Keratinocyte (primary cell): ENCODE data around the gene RPL29.

Source experiments
- EZH2 ChIP-seq: IDR thresholded peaks from one replicate; pipeline ENCODE4 v1.6.1; 2012; ENCODE audit warnings: inconsistent platforms, mild to moderate bottlenecking, low read length, moderate library complexity
- TF ChIP-seq, protein P1 (sequence below), 3 experiments: IDR thresholded peaks in 1 of 3; conservative IDR thresholded peaks in 1 of 3; optimal IDR thresholded peaks in 1 of 3; 2 replicates in 2 of 3; 3 replicates in 1 of 3; pipeline versions ENCODE3 to v1.5.1; 2011; ENCODE audit warnings: low read length in 3 of 3, mild to moderate bottlenecking in 3 of 3, moderate library complexity in 2 of 3, control low read depth in 1 of 3, inconsistent platforms in 1 of 3; ENCODE audit not compliant: insufficient read depth in 2 of 3; ENCODE audit errors: extremely low read depth in 1 of 3

DNA sequence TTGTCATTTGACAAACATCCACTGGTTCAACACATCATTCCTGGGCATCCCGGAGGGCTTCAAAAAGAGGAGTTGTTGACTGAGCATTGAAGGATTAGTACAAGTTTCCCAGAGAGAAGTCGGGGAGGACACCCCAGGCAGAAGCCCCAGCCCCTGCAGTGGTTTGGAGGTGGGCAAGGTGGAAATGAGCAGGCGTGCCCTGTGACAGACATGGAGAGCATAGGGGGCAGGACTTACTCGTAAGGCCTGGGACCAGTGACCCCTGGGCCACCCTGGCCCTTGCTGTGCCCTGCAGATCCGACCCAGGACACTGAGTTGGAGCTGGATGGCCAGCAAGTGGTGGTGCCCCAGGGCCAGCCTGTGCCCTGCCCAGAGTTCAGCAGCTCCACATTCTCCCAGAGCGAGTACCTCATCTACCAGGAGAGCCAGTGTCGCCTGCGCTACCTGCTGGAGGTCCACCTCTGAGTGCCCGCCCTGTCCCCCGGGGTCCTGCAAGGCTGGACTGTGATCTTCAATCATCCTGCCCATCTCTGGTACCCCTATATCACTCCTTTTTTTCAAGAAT is 47.6 kb downstream of the RPL29 start:
- TF ChIP-seq EZH2: no peak
- TF ChIP-seq, protein P1, sequence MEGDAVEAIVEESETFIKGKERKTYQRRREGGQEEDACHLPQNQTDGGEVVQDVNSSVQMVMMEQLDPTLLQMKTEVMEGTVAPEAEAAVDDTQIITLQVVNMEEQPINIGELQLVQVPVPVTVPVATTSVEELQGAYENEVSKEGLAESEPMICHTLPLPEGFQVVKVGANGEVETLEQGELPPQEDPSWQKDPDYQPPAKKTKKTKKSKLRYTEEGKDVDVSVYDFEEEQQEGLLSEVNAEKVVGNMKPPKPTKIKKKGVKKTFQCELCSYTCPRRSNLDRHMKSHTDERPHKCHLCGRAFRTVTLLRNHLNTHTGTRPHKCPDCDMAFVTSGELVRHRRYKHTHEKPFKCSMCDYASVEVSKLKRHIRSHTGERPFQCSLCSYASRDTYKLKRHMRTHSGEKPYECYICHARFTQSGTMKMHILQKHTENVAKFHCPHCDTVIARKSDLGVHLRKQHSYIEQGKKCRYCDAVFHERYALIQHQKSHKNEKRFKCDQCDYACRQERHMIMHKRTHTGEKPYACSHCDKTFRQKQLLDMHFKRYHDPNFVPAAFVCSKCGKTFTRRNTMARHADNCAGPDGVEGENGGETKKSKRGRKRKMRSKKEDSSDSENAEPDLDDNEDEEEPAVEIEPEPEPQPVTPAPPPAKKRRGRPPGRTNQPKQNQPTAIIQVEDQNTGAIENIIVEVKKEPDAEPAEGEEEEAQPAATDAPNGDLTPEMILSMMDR (optimal IDR thresholded peaks at IDR 0.05 in 1 of 3, IDR thresholded peaks at IDR 0.05 in 1 of 3, conservative IDR thresholded peaks at IDR 0.05 in 1 of 3; ENCODE audit: extremely low read depth in 1 of 3, insufficient read depth in 2 of 3, low read length in 3 of 3): no peak
